Mucosa of descending colon (tissue), 3 donors: ENCODE results near the gene BICRA. TPM values are rescaled to one million over a fixed set of nuclear protein-coding genes. Genes with fewer than 3 reads are reported as not detected.
A peak's percentile ranks its signal among the peaks of the same experiment; 100 is the strongest.
"Not testable (repeated sequence)": the region's sequence is repeated elsewhere in the genome, so short reads cannot be mapped to it uniquely, and the experiment has no call there.

Experiments
- ATAC-seq: fragments of 200-7000 bp; cut with Tn5 transposase; one replicate; pipeline ENCODE4 v1.9.1; 2020; ENCODE audit warnings: mild to moderate bottlenecking, moderate library complexity
- DNase-seq, 3 donors: peaks; one replicate each; pipeline ENCODE4 v3.0.0-alpha.2; 2020
- H3K36me3 ChIP-seq: fragments of 200-600 bp; one replicate; pipeline ENCODE4 v1.8.0; 2021; ENCODE audit warnings: low read depth, mild to moderate bottlenecking
- H3K4me1 ChIP-seq: fragments of 200-600 bp; one replicate; pipeline ENCODE4 v1.8.0; 2021; ENCODE audit warnings: low read depth, mild to moderate bottlenecking
- H3K4me3 ChIP-seq: fragments of 200-600 bp; one replicate; pipeline ENCODE4 v1.8.0; 2021; ENCODE audit warnings: mild to moderate bottlenecking
- H3K9me3 ChIP-seq: fragments of 200-600 bp; one replicate; pipeline ENCODE4 v1.8.0; 2021; ENCODE audit warnings: mild to moderate bottlenecking
- CTCF ChIP-seq: fragments of 200-600 bp; IDR thresholded peaks from one replicate; pipeline ENCODE4 v1.8.0; 2022; ENCODE audit warnings: antibody characterized with exemption, mild to moderate bottlenecking
- intact Hi-C, 2 donors: fragments of 100-400 bp; cut with DNase I in 1 of 2; cut with micrococcal nuclease in 1 of 2; formaldehyde crosslinking; loops; one replicate each; pipeline versions ENCODE4 v1.11.0 to v1.11.1; 2022; cut with DNase I, micrococcal nuclease
- total RNA-seq, 3 donors: library from RNA; stranded (reverse); fragmentation: NEBNext Ultra II Directional in 2 of 3; extraction: Animal tissue kit (Norgen Biotek cat#: 25700) in 2 of 3; gene quantifications; one replicate each; pipeline versions ENCODE4 v1.2.1 to v1.2.4, GENCODE V29; 2021 to 2023
- donor health status: DM: no; HTN: no; CAD: no; lungs with moderate emphysema.
- donor health status: DM: no; HTN: no; CAD: no.
- donor health status: DM: no; HTN: yes; CAD: no.

Gene BICRA
- total RNA-seq, 3 donors from 2014 or later: 18.1 to 19.7 (median 18.5) TPM

GRCh38 chr19:47740866-47741519 lies 132.1 kb downstream of the BICRA start:
- Histone ChIP-seq H3K9me3 (no peaks in the 10 kb centered on the region), H3K4me3 (no peak overlapping the region), H3K4me1 (no peaks in the 10 kb centered on the region), H3K36me3 (no peaks in the 10 kb centered on the region)
- intact Hi-C loops: no loop called here
- no peak for TF ChIP-seq CTCF
- DNase-seq (no peak), ATAC-seq (no peak)

DNA sequence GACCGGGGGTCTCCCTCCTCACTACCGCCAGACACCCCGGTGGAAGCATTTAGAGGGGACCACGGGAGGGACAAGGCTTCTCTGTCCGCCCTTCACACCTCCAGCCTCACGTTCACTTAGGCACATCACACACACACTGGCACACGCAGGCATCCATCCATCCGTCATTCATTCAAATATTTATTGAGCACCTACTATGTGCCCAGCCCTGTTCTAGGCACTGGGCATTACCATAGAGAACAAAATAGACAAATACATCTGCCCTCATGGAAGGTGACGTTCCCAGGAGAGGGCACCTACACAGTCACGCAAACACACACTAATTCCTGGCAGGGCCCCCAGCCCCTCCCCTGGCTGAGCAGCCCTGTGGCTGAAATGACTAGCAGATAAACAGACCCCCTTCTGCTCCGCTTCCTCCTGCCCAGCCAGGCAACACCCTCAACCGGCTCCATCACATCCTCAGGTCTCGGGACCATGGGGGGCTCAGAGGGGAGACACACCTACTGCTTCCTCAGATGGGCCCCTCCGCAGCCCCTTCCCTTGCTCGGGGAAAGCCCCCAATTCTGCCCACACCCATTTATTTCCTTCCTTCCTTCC lies 132.7 kb downstream of the BICRA start:
- H3K4me1 ChIP-seq: peaks cover 6% of the 10 kb centered on the region
- no peak for DNase-seq
- ATAC-seq: no peak
- no peak for TF ChIP-seq CTCF
- no peaks in the 10 kb centered on the region for H3K36me3 ChIP-seq
- intact Hi-C loops: no loop called here
- no peak overlapping the region for H3K4me3 ChIP-seq
- H3K9me3 ChIP-seq: no peaks in the 10 kb centered on the region

DNA sequence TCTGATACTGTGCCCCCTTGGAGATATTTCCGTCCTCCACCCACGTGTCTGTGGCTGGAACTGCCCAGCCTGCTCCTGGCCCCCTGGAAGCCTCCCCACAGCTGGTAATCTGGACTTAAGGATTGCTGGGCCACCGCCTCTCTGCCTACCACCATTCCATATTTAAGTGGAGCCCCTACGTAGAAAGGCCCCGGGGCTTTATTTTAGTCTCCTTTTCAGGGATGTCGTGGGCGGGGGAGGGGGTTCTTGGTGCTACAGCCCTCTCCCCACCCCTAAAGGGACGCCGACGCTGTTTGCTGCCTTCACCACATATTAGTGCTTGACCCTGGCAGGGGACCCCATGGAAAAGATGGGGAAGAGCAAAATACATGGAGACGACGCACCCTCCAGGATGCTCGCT lies 133.7 kb downstream of the BICRA start:
- no peak for DNase-seq
- TF ChIP-seq CTCF: no peak
- Histone ChIP-seq H3K9me3 (no peaks in the 10 kb centered on the region), H3K4me1 (peaks cover 12% of the 10 kb centered on the region), H3K36me3 (no peaks in the 10 kb centered on the region), H3K4me3 (no peak overlapping the region)
- no peak for ATAC-seq
- intact Hi-C loops: no loop called here

DNA sequence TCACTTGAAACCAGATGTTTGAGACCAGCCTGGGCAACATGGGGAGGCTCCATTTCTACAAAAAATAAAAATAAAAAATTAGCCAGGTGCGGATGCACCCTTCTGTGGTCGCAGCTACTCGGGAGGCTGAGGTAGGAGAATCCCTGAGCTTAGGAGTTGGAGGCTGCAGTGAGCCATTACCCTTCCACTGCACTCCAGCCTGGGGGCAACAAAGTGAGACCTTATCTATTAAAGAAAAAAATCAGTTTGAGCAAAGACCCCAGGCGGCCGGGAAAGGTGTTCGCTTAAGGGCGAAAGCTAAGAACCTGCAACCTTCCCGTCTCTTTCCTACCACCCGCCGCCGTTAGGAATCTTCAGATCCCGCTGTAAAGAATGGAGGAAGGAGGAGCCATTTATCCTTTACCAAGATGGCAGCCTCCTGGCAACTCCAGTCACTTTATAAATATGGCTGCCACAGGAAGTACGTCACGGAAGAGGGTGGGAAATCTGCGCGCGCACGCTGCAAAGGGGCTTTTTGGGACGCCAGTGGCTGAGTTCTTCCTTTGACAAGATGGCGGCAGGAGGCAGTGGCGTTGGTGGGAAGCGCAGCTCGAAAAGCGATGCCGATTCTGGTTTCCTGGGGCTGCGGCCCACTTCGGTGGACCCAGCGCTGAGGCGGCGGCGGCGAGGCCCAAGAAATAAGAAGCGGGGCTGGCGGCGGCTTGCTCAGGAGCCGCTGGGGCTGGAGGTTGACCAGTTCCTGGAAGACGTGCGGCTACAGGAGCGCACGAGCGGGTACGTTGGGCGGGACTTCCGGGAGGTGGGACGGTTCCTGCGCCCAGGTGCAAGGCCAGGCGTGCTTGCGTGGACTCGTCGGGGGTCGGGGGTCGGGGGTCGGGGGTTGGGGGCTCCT lies 136.3 kb downstream of the BICRA start, which contains the start of gene NOP53:
Gene NOP53, plus strand, starts transcription at position 537 of the 892 bp plus-strand sequence. Its CDS starts 14 bp downstream, at position 551.
- intact Hi-C loops: no loop called here
- no peaks in the 10 kb centered on the region for H3K9me3 ChIP-seq
- peak; percentile 97 to 98 (median 98) for DNase-seq
- peak; percentile 88 for ATAC-seq
- no peaks in the 10 kb centered on the region for H3K36me3 ChIP-seq
- H3K4me1 ChIP-seq: peaks cover 12% of the 10 kb centered on the region
- TF ChIP-seq CTCF: no peak
- peak within 1 kb of the TSS; percentile 60 for H3K4me3 ChIP-seq

GRCh38 chr19:47746129-47746528 lies 137.2 kb downstream of the BICRA start:
- H3K36me3 ChIP-seq, DNase-seq, intact Hi-C loops, H3K9me3 ChIP-seq, ATAC-seq, H3K4me3 ChIP-seq: not testable (repeated sequence)
- peaks cover 12% of the 10 kb centered on the region for H3K4me1 ChIP-seq

DNA sequence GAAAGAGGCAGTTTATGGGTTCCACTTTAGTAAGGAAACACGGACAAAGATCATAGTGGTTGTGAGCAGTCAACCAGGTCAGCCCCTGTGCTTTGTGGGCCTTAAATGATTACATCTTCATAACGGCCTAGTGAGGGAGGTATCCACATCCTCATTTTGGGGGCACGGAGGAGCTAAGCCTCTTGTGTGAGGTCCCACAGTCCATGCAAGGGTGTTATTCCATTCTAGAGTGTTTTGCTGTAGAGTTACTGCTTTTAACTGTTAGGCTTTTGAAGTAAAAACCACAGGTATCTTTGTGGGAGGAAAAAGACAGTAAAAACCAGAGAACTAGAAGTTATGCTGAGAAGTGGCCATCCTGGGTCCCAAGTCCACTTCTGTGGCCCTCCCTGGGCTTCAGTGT lies 140.4 kb downstream of the BICRA start:
- peaks cover 12% of the 10 kb centered on the region for H3K4me1 ChIP-seq
- TF ChIP-seq CTCF: no peak
- no peak for ATAC-seq
- H3K9me3 ChIP-seq: no peaks in the 10 kb centered on the region
- intact Hi-C loops: no loop called here
- DNase-seq: no peak
- H3K36me3 ChIP-seq: peaks cover 5% of the 10 kb centered on the region
- no peak overlapping the region for H3K4me3 ChIP-seq
